Mammary epithelial cell (primary cell): ENCODE results near the gene FGF2.

Experiments
- EZH2 ChIP-seq: IDR thresholded peaks from 2 replicates; pipeline ENCODE4 v1.6.1; 2012; ENCODE audit warnings: low read length, inconsistent platforms, borderline replicate concordance
- TF ChIP-seq, protein P1 (sequence below), 2 donors: IDR thresholded peaks in 1 of 2; conservative IDR thresholded peaks in 1 of 2; 2 replicates each; pipeline ENCODE4 v1.5.1; 2011 to 2012; ENCODE audit warnings: inconsistent platforms in 2 of 2, low read length in 2 of 2, mild to moderate bottlenecking in 2 of 2, control low read depth in 1 of 2, low read depth in 1 of 2; ENCODE audit not compliant: insufficient read depth in 1 of 2; ENCODE audit errors: extremely low read depth in 1 of 2

DNA sequence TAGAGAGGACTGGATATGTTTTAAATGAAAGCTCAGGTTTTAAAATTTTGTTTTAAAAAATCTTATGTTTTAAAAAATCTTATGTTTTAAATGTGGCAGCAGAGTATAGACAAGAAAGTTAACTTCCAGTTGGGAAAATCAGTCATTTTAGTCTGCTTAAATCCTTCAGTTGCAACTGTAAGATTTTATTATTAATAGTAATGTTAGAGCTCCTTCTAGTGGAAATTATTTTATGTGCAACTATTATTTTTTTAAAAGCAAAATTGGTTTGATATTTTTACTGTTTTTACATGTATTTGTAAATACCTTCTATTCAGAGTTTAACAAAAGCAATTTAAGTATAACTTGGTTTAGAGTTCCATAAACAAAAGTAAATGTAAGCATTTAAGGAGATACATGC, 104.2 kb downstream of the FGF2 start:
- no peak for TF ChIP-seq EZH2
- TF ChIP-seq, protein P1, sequence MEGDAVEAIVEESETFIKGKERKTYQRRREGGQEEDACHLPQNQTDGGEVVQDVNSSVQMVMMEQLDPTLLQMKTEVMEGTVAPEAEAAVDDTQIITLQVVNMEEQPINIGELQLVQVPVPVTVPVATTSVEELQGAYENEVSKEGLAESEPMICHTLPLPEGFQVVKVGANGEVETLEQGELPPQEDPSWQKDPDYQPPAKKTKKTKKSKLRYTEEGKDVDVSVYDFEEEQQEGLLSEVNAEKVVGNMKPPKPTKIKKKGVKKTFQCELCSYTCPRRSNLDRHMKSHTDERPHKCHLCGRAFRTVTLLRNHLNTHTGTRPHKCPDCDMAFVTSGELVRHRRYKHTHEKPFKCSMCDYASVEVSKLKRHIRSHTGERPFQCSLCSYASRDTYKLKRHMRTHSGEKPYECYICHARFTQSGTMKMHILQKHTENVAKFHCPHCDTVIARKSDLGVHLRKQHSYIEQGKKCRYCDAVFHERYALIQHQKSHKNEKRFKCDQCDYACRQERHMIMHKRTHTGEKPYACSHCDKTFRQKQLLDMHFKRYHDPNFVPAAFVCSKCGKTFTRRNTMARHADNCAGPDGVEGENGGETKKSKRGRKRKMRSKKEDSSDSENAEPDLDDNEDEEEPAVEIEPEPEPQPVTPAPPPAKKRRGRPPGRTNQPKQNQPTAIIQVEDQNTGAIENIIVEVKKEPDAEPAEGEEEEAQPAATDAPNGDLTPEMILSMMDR (conservative IDR thresholded peaks at IDR 0.05 in 1 of 2, IDR thresholded peaks at IDR 0.05 in 1 of 2; ENCODE audit: extremely low read depth in 1 of 2, insufficient read depth in 1 of 2, low read depth in 1 of 2, low read length in 2 of 2), result peak; percentile 43 to 49
